PFSK-1 (cell line): ENCODE measurements around the gene OR2B3.

Source experiments
- FOXP2 ChIP-seq: optimal IDR thresholded peaks from 2 replicates; pipeline ENCODE3; 2011; ENCODE audit warnings: borderline replicate concordance, control low read depth, inconsistent platforms; ENCODE audit not compliant: insufficient read depth; ENCODE audit errors: extremely low read length, extremely low read depth
- POLR2AphosphoS5 ChIP-seq: IDR thresholded peaks from 2 replicates; pipeline ENCODE4 v1.6.1; 2012; ENCODE audit warnings: low read depth, mild to moderate bottlenecking, control low read depth, low read length, moderate library complexity
- REST ChIP-seq, 2 experiments: IDR thresholded peaks; 2 replicates each; pipeline versions ENCODE4 v1.6.1 to v1.8.0; 2011 to 2012; ENCODE audit warnings: low read depth in 2 of 2, low read length in 2 of 2, control low read depth in 1 of 2, inconsistent platforms in 1 of 2, mild to moderate bottlenecking in 1 of 2, moderate library complexity in 1 of 2; ENCODE audit not compliant: insufficient read depth in 1 of 2
- SIN3A ChIP-seq: IDR thresholded peaks from 2 replicates; pipeline ENCODE4 v1.6.1; 2012; ENCODE audit warnings: mild to moderate bottlenecking, low read length, moderate library complexity, borderline replicate concordance; ENCODE audit not compliant: insufficient read depth
- TAF1 ChIP-seq: IDR thresholded peaks from 2 replicates; pipeline ENCODE4 v1.6.1; 2012; ENCODE audit warnings: low read length, control low read depth, borderline replicate concordance; ENCODE audit not compliant: insufficient read depth

Gene OR2B3

GRCh38 chr6:29081312-29081711, 5.8 kb downstream of the OR2B3 start:
- TF ChIP-seq SIN3A = no peak
- TF ChIP-seq REST (IDR thresholded peaks at IDR 0.05; ENCODE audit: insufficient read depth in 1 of 2, low read depth in 2 of 2, low read length in 2 of 2) = no peak
- no peak for TF ChIP-seq TAF1
- no peak for TF ChIP-seq FOXP2
- TF ChIP-seq POLR2AphosphoS5 = no peak

- TF ChIP-seq REST (IDR thresholded peaks at IDR 0.05; ENCODE audit: insufficient read depth in 1 of 2, low read depth in 2 of 2, low read length in 2 of 2) (no peak), FOXP2 (no peak), POLR2AphosphoS5 (no peak), TAF1 (no peak), SIN3A (no peak)
Measured at GRCh38 chr6:29079203-29079602, 7.9 kb downstream of the OR2B3 start.

GRCh38 chr6:29071831-29072723, 15.0 kb downstream of the OR2B3 start:
- TF ChIP-seq POLR2AphosphoS5 = no peak
- no peak for TF ChIP-seq FOXP2
- no peak for TF ChIP-seq SIN3A
- TF ChIP-seq TAF1 = no peak
- TF ChIP-seq REST (IDR thresholded peaks at IDR 0.05; ENCODE audit: insufficient read depth in 1 of 2, low read depth in 2 of 2, low read length in 2 of 2) = no peak

GRCh38 chr6:29051680-29052079, 35.4 kb downstream of the OR2B3 start:
- TF ChIP-seq FOXP2 (no peak), REST (IDR thresholded peaks at IDR 0.05; ENCODE audit: insufficient read depth in 1 of 2, low read depth in 2 of 2, low read length in 2 of 2) (no peak), SIN3A (no peak), POLR2AphosphoS5 (no peak), TAF1 (no peak)

GRCh38 chr6:29045075-29045474, 42.0 kb downstream of the OR2B3 start, which contains the start of gene OR2W1:
Gene OR2W1 (minus strand): TSS chr6:29045175. CDS start chr6:29045175, 0 bp downstream.
- TF ChIP-seq FOXP2 = no peak
- no peak for TF ChIP-seq REST (IDR thresholded peaks at IDR 0.05; ENCODE audit: insufficient read depth in 1 of 2, low read depth in 2 of 2, low read length in 2 of 2)
- TF ChIP-seq SIN3A = no peak
- no peak for TF ChIP-seq TAF1
- no peak for TF ChIP-seq POLR2AphosphoS5
